Measurements from ENCODE around the gene COP1.

DNA sequence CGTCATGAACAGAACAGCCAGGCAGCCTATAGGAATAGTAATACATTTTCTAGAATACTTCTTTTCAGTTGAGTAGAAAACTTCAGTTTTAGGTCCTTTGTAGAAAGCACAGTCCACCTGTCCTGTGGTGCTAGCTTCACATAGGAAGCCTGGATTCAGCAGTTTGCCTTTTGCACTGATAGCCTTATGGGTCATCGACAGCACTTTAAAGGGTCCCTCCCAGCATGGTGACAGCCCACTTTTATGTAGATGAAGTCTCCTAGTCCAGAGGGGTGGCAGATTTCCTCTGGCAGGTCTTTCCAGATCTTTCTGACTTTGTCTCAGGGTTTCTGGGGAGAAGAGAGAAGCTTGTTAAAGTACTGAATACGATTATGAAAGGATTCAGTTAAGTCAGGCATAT, 302.3 kb downstream of the COP1 start:
- no peak for TF ChIP-seq POLR2AphosphoS5 (IDR thresholded peaks at IDR 0.05; ENCODE audit: low read depth, low read length)
- no peak for TF ChIP-seq FOSL1 (IDR thresholded peaks at IDR 0.05; ENCODE audit: low read depth)
- TF ChIP-seq POLR2A (IDR thresholded peaks at IDR 0.05; ENCODE audit: borderline replicate concordance, extremely low read depth, insufficient read depth, insufficient read length): no peak
- TF ChIP-seq, protein P1, sequence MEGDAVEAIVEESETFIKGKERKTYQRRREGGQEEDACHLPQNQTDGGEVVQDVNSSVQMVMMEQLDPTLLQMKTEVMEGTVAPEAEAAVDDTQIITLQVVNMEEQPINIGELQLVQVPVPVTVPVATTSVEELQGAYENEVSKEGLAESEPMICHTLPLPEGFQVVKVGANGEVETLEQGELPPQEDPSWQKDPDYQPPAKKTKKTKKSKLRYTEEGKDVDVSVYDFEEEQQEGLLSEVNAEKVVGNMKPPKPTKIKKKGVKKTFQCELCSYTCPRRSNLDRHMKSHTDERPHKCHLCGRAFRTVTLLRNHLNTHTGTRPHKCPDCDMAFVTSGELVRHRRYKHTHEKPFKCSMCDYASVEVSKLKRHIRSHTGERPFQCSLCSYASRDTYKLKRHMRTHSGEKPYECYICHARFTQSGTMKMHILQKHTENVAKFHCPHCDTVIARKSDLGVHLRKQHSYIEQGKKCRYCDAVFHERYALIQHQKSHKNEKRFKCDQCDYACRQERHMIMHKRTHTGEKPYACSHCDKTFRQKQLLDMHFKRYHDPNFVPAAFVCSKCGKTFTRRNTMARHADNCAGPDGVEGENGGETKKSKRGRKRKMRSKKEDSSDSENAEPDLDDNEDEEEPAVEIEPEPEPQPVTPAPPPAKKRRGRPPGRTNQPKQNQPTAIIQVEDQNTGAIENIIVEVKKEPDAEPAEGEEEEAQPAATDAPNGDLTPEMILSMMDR (IDR thresholded peaks at IDR 0.05 in 2 of 3, conservative IDR thresholded peaks at IDR 0.05 in 1 of 3; ENCODE audit: borderline replicate concordance in 1 of 3, insufficient read depth in 1 of 3, low read depth in 2 of 3, low read length in 2 of 3): no peak
- no peak for TF ChIP-seq TCF7L2 (IDR thresholded peaks at IDR 0.05; ENCODE audit: borderline replicate concordance, extremely low read depth, insufficient read depth, insufficient read length)
- TF ChIP-seq, protein P2, sequence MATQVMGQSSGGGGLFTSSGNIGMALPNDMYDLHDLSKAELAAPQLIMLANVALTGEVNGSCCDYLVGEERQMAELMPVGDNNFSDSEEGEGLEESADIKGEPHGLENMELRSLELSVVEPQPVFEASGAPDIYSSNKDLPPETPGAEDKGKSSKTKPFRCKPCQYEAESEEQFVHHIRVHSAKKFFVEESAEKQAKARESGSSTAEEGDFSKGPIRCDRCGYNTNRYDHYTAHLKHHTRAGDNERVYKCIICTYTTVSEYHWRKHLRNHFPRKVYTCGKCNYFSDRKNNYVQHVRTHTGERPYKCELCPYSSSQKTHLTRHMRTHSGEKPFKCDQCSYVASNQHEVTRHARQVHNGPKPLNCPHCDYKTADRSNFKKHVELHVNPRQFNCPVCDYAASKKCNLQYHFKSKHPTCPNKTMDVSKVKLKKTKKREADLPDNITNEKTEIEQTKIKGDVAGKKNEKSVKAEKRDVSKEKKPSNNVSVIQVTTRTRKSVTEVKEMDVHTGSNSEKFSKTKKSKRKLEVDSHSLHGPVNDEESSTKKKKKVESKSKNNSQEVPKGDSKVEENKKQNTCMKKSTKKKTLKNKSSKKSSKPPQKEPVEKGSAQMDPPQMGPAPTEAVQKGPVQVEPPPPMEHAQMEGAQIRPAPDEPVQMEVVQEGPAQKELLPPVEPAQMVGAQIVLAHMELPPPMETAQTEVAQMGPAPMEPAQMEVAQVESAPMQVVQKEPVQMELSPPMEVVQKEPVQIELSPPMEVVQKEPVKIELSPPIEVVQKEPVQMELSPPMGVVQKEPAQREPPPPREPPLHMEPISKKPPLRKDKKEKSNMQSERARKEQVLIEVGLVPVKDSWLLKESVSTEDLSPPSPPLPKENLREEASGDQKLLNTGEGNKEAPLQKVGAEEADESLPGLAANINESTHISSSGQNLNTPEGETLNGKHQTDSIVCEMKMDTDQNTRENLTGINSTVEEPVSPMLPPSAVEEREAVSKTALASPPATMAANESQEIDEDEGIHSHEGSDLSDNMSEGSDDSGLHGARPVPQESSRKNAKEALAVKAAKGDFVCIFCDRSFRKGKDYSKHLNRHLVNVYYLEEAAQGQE (IDR thresholded peaks at IDR 0.05; ENCODE audit: low read depth): no peak
- TF ChIP-seq YY1 (IDR thresholded peaks at IDR 0.05; ENCODE audit: extremely low read depth, insufficient replicate concordance, low read depth, low read length): no peak
- TF ChIP-seq, protein P3, sequence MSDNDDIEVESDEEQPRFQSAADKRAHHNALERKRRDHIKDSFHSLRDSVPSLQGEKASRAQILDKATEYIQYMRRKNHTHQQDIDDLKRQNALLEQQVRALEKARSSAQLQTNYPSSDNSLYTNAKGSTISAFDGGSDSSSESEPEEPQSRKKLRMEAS (IDR thresholded peaks at IDR 0.05): no peak
- TF ChIP-seq, protein P4, sequence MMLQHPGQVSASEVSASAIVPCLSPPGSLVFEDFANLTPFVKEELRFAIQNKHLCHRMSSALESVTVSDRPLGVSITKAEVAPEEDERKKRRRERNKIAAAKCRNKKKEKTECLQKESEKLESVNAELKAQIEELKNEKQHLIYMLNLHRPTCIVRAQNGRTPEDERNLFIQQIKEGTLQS (IDR thresholded peaks at IDR 0.05): no peak
- no peak for TF ChIP-seq JUND (IDR thresholded peaks at IDR 0.05)
- no peak for TF ChIP-seq SP1 (IDR thresholded peaks at IDR 0.05; ENCODE audit: low read depth)

Data from HCT116 (cell line).